ENCODE results near the gene KCTD15.
A peak's percentile ranks its signal among the peaks of the same experiment; 100 is the strongest.

Gene KCTD15

DNA sequence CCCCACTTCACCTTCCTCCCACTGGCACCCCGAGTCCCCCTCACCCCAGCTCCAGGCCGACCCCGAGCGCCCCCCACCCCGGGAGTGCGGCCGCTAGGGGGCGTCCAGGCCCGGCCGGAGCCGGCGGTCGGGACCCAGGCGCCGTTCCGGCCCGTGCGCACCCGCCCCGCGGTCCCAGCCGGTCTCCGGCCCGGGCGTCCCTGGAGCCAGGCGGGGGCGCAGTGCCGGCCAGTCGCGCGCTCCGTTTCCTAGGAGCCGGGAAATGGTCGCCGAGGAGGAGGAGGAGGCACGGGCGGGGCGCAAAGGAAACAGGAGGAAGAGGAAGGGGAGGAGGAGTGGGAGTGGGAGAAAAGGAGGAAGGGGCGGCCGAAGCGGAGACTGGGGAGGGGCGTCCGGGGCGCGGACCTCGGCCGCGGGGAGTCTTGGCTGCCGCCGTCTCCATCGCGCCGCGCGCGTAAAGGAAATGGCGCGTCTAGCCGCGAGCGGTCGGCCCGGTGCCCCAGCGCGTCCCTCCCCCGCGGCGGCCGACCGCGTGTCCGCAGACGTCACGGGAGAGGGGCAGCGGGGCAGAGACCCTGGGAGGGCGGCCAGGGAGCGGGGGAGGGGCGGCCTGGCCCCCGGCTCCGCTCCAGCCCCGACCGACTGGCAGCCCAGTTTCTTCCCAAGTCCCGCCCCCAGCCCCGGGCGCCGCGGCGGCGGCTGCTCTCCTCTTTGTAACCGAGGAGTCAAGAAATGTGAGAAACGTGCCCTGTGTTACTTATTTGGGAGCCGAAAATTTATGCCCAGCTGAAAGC, 1.1 kb upstream of the KCTD15 start:
- peak; percentile 23 for DNase-seq (ENCODE audit: low read depth, low spot score)

DNA sequence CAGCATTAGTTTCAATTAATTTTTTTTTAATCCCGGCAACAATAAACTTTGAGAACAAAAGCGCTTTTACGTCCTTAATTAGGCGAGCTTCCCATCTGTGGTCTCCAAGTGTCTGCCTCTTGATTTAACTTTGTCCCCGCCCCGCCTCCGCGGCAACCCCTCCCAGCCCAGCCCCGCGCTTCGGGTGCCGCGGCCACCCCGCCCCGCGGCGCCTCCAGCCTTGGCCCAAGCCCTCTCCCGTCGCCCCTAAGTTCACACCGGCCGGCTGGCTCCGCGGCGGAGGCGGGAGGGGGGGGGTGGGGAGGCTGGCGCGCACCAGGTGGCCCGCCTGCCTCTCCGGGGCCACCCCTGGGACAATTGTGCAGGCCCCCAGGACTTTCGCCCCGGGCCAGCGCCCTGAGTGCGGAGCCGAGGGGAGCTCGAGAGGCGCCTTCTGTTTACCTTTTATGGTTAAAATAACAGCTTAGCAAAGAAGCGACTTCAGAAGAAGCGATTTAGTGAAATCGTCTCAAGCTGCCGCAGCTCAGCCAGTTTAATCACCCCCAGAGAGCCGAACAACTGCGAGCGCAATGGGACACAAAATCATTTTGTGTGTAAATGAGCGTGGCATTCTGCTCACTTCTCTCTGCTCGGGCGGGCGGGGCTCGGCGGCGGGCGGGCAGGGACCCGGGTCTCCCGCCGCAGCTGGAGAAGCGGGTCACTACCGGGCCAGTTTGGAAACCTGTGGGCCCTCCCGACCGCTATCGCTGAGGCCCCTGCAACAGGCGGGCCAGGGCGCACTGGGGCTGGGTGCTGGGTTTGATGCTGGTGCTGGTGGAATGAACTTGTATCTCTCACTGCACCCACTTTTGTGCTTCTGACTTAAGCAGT, 1.4 kb downstream of the KCTD15 start:
- DNase-seq (ENCODE audit: low read depth, low spot score): no peak

DNA sequence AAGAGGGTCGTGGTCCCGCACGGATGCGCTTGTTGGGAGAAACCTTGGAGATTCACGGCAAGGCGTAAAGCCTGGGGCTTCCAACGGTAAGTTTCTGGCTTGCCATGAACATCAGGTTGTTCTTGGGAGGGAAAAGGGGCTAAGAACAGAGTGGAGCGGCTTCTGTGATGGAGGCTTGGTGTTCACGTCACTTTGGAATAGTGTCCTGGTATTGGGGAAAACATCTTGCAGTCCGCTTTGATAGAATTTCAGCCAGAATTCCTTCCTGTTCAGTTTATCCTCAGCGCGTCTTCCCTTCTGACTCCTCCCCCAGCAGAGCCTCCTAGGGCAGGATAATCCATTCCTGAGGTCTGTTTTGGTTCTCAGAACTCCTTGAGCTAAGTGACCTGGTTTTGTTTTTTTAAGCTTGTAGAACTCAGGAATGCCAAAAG, 2.0 kb downstream of the KCTD15 start:
- DNase-seq (ENCODE audit: low read depth, low spot score): no peak

DNA sequence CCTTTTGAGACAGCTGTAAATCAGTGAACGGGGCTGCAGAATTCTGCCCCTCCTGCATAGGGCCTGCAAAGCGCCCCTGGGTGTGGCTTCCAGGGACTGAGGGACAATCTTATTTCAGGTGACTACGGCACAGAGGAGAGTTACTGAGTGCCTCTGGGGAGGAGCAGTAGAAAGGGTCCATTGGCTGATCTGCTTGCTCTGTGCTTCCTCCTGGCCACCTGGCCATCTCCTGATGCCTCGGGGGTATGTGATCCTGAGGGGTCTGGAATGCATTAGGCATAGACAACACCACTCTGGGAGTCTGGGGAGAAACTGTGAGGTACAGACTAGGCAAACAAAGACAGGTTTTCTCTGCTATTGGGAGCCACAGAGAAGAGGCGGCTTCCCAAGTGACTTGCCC, 2.8 kb downstream of the KCTD15 start:
- no peak for DNase-seq (ENCODE audit: low read depth, low spot score)

DNA sequence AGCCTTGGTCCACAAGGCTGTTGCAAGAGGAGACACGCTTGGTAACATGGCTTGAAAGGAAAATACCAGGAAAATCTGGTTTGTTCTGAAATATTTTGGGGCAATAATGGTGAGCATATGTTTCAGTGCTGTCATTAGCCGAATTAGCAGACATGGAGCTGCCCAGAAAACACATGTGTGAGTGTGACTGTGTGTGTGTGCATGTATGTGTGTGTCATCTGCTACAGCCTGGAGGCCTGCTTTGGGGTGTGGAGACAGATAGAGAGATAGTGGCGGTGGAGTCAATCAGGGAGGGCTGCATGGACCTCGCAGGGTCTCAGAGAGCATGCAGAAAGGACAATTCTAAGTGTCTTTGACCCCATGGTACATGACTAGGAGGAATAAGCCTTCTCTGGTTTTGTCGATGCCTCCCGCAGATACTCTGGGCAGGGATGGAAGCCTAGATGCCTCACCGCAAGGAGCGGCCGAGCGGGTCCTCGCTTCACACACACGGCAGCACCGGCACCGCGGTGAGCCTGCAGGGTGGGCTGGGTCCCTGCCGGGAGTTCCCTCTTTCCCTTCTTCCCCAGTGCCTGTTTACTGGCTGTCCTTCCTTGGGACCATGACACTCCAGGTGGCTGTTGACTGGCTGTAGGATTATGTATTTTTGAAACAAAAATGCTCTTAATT, 3.5 kb downstream of the KCTD15 start:
- DNase-seq (ENCODE audit: low read depth, low spot score): no peak

DNA sequence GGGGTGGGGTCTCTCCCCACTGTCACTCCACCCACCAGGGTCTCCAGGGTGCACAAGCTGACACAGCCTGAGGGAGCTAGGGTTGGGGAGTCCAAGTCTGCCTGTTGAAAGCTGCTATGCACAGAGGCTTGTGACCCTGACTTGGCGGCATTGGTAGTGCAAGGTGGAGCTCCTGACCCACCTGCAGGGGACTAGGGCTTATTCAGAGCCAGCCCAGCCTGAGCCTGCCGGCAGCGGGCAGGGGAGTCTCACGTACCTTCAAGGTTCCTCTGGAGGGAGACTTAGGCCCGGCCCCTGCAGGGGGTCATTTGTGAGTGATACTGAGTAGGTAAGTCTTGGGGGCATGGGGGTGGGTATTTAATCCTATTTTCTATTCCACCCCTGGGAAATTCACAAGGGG, 4.7 kb downstream of the KCTD15 start:
- no peak for DNase-seq (ENCODE audit: low read depth, low spot score)

DNA sequence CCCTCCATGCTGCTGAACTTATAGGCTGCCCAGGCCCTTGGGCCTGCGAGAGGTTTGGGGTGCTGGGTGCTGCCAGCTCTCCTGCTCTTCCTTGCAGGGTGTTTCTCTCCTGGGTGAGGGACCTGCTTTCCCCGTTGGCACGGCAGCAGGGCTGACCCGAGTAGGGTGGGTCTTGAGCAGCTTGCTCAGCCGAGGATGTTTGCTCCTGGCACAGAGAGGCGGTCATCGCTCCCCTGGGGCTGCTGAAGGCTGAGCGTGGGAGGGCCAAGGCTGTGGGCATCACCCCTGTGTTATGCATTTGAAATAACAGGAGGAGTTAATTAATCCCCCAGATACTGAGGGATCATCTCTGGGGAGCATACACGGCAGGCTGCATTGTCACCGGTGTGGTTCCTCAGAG, 5.3 kb downstream of the KCTD15 start:
- no peak for DNase-seq (ENCODE audit: low read depth, low spot score)

DNA sequence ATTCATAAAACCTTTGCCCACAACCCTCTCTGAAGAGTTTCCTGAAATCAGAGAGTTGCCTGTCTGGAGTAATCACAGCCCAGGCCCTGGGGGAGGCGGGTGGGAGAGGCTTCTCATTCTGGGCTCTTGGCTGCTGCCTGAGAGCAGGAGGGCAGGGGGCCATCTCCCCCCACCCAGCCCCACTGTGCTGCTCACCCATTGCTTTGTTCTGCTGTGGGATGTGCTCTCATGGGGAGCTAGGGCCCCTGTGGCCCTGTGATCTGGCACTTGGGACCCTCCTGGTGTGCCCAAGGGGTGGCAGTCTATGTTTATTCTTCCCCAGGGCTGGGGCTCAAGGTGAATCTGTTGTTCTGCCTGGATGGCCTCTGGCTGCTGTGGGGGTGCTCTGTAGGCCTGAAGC, 6.1 kb downstream of the KCTD15 start:
- DNase-seq (ENCODE audit: low read depth, low spot score): no peak

DNA sequence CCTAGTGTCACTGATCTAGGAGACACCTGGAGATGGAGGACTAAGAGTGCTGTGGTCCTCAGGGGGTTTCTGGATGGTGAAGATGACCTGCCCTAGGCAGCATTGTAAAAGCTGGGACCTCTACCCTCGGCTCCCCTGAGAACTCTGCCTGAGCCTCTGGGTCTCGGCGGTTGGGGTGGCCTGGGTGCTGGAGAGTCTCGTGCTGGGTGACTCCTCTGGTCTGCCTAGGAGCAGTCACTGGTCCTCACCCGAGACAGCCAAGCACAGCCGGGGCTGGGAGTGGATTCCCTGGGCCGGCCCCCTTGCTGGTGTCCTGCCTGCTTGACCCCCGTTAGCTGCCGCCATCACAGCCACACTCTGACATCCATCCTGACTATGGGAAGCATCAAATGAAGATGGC, 6.7 kb downstream of the KCTD15 start:
- no peak for DNase-seq (ENCODE audit: low read depth, low spot score)

DNA sequence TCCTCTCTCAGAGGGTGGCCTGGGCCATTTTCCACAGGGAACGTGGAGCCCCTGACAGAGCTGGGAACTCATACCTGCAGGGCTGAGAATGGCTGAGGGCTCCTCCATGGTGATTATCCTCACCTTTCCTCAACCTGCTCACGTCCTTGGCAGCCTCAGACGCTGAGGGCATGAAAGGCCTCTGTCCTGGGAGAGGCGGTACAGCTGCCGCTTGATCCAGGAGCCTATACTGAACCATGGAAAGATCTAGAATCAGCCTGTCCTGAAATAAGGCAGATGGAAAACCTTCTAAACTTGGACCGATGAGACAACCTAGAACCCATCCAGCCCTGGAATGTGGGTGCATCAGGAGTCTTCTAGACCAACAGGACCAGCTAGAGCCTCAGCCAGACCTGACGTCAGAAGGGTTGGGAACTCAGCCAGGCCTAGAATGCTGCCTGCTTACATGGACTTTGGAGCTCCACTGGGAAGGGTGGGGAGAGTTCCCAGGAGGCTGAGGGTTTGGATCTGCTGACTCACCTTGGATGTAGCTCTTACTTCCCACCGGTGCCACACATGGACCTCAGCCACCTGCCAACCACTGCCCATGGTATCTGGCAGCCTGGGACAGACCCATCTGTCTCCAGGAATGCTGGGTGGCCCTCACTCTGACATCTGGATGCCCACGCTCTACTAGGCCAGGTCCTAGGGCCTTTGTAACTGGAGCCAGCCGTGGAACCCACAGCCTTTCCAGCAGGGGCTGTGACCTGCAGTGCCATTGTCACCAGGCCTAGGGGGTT, 7.5 kb downstream of the KCTD15 start:
- DNase-seq (ENCODE audit: low read depth, low spot score): no peak

DNA sequence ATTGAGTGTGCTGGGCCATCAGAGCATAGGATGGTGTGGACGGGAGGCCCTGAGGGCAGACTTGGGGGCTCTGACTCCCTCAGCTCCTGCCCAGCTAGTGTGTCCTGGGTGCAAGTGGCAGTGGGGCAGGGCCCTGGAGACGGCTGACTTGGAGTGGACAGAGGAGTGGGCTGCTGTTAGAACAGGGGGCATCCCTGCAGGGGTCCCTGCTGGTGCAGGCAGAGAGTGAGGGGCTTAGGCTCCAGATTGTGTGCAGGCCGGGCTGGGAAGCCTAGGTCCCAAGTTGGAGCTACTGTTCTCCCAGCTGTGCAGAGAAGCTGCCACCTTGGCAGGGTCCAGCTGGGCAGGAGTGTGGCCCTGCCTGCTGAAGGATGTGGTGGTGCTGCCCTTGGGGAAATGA, 8.6 kb downstream of the KCTD15 start:
- no peak for DNase-seq (ENCODE audit: low read depth, low spot score)

DNA sequence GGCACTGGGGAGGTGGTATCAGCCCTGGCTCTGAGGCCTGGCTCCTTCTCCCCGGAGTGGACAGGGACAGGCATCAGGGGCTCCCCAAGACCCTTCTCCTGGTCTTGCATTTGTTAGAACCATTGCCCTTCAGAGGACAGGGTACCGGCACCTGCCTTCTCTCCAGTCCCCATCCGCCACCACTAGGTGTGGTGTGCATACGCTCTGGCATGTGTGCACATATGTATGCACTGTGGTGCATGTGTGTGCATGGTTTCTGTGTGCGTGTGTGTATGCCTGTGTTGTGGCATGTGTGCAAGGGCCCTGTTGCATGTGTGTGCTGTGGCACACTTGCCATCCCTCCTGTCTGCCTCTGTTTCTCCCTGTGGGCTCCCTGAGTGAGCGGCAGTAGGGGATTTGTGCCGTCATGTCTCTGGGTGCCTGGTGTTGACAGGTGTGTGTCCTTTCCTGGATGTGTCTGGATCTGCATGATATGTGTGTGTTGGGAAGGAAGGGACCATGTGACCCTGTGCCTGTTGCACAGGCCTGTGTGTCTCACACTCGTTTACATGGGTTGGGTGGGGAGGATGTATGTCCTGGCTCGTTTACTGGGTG, 9.3 kb downstream of the KCTD15 start:
- DNase-seq (ENCODE audit: low read depth, low spot score): no peak

DNA sequence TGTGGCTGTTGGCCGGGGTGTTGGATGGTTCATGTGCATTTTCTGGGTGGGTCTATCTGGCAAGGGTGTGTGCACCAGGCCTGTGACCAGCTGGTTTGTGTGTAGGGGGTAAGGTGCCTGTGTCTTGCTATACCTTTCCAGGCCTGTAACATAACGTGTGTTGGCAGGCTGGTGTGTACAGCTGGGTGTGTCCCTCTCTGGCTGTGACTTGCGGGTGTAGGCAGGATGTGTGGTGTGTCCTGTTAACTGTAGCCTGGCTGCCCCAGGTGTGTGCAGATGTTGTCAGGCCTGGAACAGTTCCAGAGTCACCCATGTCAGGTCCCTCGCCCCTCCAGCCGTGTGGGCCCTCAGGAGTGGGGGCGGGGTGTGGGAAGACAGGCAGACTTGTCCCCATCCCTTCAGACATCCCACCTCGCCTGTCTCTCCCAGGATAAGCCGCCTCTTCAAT, 9.8 kb downstream of the KCTD15 start:
- DNase-seq (ENCODE audit: low read depth, low spot score): no peak

DNA sequence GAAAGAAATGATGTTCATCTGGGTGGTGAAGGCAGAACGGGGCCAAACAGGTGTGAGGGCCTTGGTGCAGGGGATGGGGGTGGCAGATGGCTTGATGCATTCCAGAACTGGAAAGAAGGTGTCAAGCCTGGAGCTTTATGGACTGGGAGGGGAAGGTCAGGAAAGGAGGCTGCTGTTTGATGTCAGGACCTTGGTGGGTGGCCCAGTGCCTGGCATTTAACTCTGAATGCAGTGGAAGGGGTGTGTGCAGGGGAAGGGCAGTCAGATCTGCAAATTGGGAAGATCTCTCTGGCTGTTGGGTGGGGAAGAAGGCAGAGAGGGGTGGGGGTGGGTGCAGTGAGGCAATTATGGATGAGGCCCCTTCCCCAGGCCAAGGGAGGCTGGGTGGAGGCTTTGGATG, 11.7 kb downstream of the KCTD15 start:
- no peak for DNase-seq (ENCODE audit: low read depth, low spot score)

DNA sequence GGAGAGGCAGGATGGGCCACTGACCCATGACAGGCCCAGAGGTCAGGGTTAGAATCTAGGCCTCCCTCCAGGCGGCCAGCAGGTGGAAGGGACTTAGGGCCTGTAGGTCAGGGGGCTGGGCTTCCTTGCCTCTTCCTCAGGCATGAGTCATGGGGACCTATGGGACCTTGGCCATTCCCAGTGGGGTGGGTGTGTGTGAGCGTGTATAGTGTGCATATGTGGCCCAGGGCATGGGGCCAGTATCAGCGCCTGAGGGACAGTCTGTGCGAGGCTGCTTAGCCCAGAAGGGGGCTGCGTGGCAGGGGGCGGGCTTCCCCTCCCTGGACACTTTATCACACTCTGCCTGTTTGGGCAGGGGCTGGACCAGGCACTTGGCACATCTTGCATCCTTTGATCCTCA, 13.3 kb downstream of the KCTD15 start:
- DNase-seq (ENCODE audit: low read depth, low spot score): no peak

DNA sequence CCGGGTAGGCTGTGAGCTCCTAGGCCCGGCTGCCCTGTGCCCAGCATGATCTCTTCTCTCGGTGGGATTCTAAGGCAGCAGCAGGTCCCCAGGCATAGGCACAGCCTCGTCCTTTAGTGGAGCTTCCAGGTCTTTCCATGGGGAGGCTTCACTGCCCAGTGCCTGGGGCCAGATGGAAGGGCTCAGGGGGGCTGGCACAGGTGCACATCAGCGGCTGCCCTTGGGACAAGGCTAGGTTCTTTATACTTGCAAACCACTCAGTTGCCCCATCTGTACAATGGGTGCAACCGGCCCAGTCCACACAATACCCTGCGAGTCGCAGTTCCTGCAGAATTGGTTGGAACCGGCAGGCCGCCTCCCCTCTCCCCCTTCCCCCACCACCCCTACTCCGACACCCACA, 14.2 kb downstream of the KCTD15 start:
- no peak for DNase-seq (ENCODE audit: low read depth, low spot score)

DNA sequence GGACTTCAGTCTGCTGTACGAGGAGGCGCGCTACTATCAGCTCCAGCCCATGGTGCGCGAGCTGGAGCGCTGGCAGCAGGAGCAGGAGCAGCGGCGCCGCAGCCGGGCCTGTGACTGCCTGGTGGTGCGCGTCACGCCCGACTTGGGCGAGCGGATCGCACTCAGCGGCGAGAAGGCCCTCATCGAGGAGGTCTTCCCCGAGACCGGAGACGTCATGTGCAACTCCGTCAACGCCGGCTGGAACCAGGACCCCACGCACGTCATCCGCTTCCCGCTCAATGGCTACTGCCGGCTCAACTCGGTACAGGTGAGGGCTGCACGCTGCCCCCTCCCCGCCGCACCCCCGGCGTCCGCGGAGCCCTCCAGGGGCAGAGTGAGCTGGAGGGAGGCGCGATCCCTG, 14.6 kb downstream of the KCTD15 start:
- DNase-seq (ENCODE audit: low read depth, low spot score): no peak

DNA sequence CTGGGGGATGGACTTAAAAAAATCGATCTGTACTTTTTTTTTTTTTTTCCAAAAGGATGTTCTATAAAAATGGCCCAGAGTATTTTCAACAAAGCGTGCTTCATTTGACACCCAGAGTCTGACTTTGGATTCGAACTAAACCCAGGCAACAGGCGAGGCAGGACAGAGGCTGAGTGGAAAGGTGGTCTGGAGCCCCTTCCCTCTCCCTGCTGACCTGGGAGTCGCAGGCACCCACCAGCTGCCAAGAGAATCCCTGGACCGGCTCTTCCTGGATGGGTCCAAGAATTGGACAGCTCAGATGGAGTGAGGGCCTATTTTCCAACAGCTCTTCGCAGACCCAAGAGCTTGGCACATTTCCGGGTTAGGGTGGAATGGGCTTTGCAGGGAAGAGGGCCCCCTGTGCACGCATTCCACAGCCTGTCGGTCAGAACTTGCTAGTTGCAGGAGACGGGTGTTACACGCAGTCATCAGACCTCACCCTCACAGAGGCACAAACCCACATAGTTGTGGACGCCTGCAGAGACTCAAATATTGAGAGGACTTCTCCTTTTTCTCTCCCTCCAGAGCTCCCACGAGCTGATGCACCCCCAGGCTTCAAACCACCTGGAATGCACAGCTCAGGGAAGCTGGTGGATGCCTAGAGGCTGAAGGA, 15.2 kb downstream of the KCTD15 start:
- no peak for DNase-seq (ENCODE audit: low read depth, low spot score)

DNA sequence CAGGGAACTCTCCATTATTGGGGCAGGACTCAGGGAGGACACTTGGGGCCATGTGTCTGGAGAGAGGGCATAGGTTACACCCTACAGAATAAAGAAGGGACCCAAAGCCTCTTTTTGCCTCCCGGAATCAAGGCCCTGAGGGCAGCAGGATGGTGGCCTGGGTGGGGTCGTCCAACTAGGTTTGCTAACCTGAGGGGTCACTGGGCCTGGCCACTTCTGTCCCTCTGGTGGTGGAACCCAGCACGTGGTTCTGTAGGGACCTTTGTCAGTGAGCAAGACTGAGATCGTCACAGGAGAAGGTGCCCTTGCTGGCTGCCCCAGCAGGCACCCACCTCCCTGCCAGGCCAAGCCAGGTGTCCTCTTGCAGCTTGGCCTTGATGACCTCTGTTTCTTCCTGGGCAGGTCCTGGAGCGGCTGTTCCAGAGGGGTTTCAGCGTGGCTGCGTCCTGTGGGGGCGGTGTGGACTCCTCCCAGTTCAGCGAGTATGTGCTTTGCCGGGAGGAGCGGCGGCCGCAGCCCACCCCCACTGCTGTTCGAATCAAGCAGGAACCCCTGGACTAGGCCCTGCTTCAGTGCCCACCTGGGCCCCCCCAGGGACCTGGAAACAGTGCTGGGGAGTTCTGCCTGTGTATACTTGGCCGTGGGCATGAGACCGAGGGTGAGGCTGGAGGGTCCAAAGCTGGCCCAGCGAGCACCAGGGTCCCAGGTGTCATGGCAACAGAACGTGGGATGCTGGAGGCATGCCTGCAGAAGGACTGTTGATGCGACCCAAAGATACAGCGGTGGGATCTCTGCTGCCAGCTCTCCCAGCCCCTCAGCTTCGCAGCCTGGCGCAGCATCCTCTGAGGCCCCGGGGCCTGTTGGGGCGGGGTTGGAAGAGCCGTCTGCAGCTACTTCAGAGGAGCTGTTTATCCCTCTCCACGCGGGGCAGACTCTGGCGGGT, 16.0 kb downstream of the KCTD15 start:
- no peak for DNase-seq (ENCODE audit: low read depth, low spot score)
